ENCODE data around the gene ZNF689. TPM values are rescaled to one million over a fixed set of nuclear protein-coding genes. Genes with fewer than 3 reads are reported as not detected.

Gene ZNF689
- total RNA-seq, 1 experiment from 2014 or later = 7.3 TPM

DNA sequence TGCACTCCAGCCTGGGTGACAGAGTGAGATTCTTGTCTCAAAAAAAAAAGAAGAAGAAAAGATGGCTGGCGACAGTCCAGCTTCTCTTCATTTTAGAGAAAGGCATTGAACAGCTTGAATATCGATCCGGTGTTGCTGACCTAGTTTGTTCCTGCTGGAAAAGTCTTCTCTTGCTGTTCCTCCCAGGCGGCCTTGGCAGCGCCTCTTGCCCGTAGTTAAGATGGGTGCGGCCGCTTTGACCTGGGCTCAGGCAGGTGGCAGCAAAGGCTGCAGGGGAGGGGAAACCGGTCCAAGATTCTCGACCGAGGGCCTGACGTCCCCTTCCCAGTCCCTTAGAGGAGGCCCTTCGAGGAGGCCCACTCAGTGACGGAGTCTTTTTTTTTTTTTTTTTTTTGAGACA lies 48.2 kb downstream of the ZNF689 start:
- no peak for DNase-seq (ENCODE audit: low read depth)

- DNase-seq (ENCODE audit: low read depth) = no peak
Measured at GRCh38 chr16:30561089-30561816, 48.9 kb downstream of the ZNF689 start.

- DNase-seq (ENCODE audit: low read depth) = no peak
Measured at GRCh38 chr16:30559690-30560089, 50.5 kb downstream of the ZNF689 start.

GRCh38 chr16:30558789-30559377 lies 51.3 kb downstream of the ZNF689 start:
- DNase-seq (ENCODE audit: low read depth) = no peak

DNA sequence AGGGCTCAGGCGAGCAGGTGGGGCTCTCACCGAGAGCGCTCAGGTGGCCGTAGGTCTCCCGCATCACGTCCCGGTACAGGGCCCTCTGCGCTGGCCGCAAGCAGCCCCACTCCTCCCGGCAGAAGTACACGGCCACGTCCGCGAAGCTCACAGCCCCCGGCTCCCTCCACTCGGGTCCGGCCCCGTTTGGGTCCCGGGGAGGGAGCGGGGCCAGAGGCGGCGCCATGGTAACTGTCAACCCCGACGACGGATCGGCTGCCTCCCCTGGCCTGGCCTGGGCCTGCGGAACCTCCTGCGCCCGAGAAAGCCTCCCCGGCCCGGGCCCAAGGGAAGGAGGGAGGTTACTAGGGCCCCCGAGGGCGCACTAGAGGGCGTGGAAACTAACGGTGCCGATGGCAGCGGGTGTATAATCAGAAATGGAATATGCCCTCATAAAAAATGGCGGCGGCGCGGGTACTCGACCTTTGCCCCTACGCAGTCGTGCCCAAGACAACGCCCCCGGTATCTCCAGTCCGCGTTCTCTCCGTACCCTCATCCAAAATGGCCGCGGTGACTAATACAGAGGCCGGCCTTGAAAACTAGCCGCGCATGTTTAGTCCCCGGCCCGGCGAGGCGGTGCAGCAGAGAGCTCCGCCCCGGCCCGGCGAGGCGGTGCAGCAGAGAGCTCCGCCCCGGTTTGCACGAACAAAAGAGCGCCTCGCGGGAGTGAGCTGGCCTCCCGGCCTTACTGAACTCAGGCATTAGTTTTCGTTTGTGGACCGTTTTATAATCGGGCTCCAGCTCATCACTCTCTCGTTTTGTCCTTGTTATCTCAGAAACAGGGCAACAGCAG lies 52.0 kb downstream of the ZNF689 start, which contains the start of gene ZNF764:
Gene ZNF764 (minus strand): TSS at position 418 of the 832 bp plus-strand sequence. CDS start 192 bp downstream, at position 226.
- DNase-seq (ENCODE audit: low read depth) = peak; percentile 97

DNA sequence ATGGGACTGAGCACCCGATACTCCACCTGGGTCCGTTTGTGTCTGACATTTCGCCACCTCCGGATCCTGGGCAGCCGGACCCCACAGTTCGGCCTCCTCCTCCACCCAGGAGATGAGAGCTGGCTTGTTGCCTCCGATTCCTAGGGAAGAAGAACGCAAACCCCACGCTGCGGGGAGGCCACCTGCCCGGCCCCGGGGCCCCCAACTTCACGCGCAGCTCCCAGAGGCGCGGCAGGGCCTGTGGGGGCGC lies 52.6 kb downstream of the ZNF689 start:
- DNase-seq (ENCODE audit: low read depth) = no peak

DNA sequence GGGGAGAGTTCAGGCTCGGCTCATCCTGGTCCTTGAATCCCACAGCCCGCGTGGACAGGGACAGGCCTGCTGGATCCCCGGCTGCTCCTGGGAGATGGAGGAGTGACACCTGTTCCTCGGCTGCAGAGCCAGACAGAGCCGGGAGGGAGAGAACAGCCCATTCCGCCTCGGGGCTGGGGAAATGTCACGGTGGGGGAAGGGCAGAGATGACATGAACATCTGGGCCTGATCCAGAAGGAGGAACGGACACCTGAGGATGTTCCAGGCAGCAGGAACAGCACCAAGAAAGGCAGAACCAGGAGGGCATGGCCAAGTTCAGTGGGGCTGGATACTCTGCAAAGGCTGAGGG lies 54.1 kb downstream of the ZNF689 start:
- DNase-seq (ENCODE audit: low read depth) = no peak

DNA sequence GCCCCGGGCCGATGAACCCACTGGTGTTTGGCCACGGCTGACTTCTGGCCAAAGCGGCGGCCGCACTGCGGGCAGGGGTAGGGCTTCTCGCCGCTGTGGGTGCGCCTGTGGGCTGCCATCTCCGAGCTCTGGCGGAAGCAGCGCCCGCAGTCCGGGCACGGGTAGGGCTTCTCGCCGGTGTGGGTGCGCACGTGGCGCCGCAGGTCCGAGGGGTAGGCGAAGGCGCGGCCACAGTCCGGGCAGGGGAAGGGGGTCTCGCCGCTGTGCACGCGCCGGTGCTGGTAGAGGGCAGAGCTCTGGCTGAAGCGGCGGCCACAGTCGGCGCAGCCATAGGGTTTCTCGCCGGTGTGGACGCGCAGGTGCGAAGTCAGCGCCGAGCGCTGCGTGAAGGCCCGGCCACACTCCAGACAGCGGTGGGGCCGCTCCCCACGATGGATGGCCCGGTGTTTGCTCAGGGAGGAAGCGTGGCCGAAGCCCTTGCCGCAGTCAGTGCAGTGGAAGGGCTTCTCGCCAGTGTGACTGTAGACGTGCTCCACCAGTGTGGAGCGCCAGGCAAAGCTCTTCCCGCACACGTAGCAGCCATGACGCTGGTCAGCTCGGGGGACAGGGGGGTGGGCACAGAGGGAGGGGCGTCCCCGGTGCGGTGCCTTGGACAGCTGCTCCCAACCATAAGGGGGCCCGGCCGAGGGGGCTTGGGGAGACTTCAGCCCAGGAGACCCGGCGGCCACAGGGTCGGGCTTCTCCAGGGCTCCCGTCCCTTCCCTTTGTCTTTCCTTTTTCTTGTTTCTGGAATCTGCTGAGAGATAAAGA lies 54.7 kb downstream of the ZNF689 start:
- DNase-seq (ENCODE audit: low read depth) = no peak

DNA sequence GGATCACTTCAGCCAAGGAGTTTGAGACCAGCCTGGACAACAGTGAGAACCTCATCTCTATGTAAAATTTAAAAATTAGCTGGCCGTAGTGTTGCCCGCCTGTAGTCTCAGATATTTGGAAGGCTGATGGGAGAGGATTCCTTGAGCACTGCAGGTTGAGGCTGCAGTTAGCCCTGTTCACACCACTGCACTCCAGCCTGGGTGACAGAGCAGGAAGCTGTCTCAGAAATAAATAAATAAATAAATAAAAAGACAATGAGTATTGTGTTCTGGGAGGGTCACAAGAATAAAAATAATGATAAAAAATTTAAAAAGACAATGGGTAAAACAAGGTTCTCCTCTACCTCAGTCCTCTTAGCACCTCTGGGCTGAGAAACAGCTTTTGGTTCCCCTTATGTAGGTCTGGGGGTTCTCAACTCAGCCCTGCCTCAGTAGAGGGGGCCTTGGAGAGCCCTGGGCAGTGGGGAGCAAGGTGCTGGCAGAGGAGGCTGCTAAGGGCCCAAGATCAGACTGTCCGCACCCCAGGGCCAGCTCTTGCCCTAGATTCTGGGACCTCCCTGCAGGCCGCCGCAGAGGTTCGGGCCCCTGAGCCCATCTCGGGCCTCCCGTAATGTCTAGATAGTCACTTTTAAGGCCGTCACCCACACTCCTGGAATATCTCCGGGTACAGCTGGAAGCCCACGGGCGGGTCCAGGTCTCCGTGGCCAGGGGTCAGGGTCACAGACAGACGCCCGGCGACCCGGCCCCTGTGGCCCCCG lies 55.5 kb downstream of the ZNF689 start:
- no peak for DNase-seq (ENCODE audit: low read depth)

GRCh38 chr16:30553393-30553899 lies 56.7 kb downstream of the ZNF689 start:
- no peak for DNase-seq (ENCODE audit: low read depth)

GRCh38 chr16:30552956-30553355 lies 57.2 kb downstream of the ZNF689 start:
- no peak for DNase-seq (ENCODE audit: low read depth)

Other genes starting within 250 kb of the ZNF689 start
- 26.2 and 27.1 TPM in 2 replicates for gene TBC1D10B, start 239.9 kb downstream of the ZNF689 start, total RNA-seq (2014; rRNA removed; shearing (Covaris generic))
- not detected in 2 replicates for gene MYL11, start 235.6 kb downstream of the ZNF689 start, total RNA-seq (2014; rRNA removed; shearing (Covaris generic))
- not detected in 2 replicates for gene SEPTIN1, start 227.8 kb downstream of the ZNF689 start, total RNA-seq (2014; rRNA removed; shearing (Covaris generic))
- 6.0 and 6.3 TPM in 2 replicates for gene ZNF48, start 215.0 kb downstream of the ZNF689 start, total RNA-seq (2014; rRNA removed; shearing (Covaris generic))
- gene ZNF771, start 202.8 kb downstream of the ZNF689 start, total RNA-seq (2014; rRNA removed; shearing (Covaris generic)) = 13.8 and 19.7 TPM in 2 replicates
- 27.3 and 30.3 TPM in 2 replicates for gene DCTPP1, start 180.4 kb downstream of the ZNF689 start, total RNA-seq (2014; rRNA removed; shearing (Covaris generic))
- gene SEPHS2, start 164.5 kb downstream of the ZNF689 start, total RNA-seq (2014; rRNA removed; shearing (Covaris generic)) = 5.0 and 6.4 TPM in 2 replicates
- gene ITGAL, start 137.6 kb downstream of the ZNF689 start, total RNA-seq (2014; rRNA removed; shearing (Covaris generic)) = not detected in 2 replicates
- gene ZNF768, start 83.8 kb downstream of the ZNF689 start, total RNA-seq (2014; rRNA removed; shearing (Covaris generic)) = 16.7 and 19.2 TPM in 2 replicates
- gene ZNF747, start 75.5 kb downstream of the ZNF689 start, total RNA-seq (2014; rRNA removed; shearing (Covaris generic)) = 5.5 and 6.9 TPM in 2 replicates
- 3.3 and 4.4 TPM in 2 replicates for gene ZNF764, start 52.0 kb downstream of the ZNF689 start, total RNA-seq (2014; rRNA removed; shearing (Covaris generic))
- gene ZNF688, start 38.7 kb downstream of the ZNF689 start, total RNA-seq (2014; rRNA removed; shearing (Covaris generic)) = 7.1 and 15.5 TPM in 2 replicates
- 2.7 and 6.2 TPM in 2 replicates for gene ZNF785, start 24.7 kb downstream of the ZNF689 start, total RNA-seq (2014; rRNA removed; shearing (Covaris generic))
- 2.7 and 6.3 TPM in 2 replicates for gene PRR14, start 40.6 kb upstream of the ZNF689 start, total RNA-seq (2014; rRNA removed; shearing (Covaris generic))
- 9.8 and 14.5 TPM in 2 replicates for gene FBRS, start 48.0 kb upstream of the ZNF689 start, total RNA-seq (2014; rRNA removed; shearing (Covaris generic))
- 1.6 and 11.3 TPM in 2 replicates for gene SRCAP, start 88.8 kb upstream of the ZNF689 start, total RNA-seq (2014; rRNA removed; shearing (Covaris generic))
- 16.5 and 24.5 TPM in 2 replicates for gene PHKG2, start 138.0 kb upstream of the ZNF689 start, total RNA-seq (2014; rRNA removed; shearing (Covaris generic))
- 0.91 and 5.2 TPM in 2 replicates for gene CFAP119, start 151.7 kb upstream of the ZNF689 start, total RNA-seq (2014; rRNA removed; shearing (Covaris generic))
- 57.8 and 58.9 TPM in 2 replicates for gene RNF40, start 151.9 kb upstream of the ZNF689 start, total RNA-seq (2014; rRNA removed; shearing (Covaris generic))
- 5.0 and 6.5 TPM in 2 replicates for gene ZNF629, start 176.8 kb upstream of the ZNF689 start, total RNA-seq (2014; rRNA removed; shearing (Covaris generic))

All from Daoy (cell line).